Measurements from ENCODE around the gene LRRK1. TPM values are rescaled to one million over a fixed set of nuclear protein-coding genes. Genes with fewer than 3 reads are reported as not detected.

Gene LRRK1
- total RNA-seq, 2 donors from 2014 or later = 18.6 to 20.3 TPM

DNA sequence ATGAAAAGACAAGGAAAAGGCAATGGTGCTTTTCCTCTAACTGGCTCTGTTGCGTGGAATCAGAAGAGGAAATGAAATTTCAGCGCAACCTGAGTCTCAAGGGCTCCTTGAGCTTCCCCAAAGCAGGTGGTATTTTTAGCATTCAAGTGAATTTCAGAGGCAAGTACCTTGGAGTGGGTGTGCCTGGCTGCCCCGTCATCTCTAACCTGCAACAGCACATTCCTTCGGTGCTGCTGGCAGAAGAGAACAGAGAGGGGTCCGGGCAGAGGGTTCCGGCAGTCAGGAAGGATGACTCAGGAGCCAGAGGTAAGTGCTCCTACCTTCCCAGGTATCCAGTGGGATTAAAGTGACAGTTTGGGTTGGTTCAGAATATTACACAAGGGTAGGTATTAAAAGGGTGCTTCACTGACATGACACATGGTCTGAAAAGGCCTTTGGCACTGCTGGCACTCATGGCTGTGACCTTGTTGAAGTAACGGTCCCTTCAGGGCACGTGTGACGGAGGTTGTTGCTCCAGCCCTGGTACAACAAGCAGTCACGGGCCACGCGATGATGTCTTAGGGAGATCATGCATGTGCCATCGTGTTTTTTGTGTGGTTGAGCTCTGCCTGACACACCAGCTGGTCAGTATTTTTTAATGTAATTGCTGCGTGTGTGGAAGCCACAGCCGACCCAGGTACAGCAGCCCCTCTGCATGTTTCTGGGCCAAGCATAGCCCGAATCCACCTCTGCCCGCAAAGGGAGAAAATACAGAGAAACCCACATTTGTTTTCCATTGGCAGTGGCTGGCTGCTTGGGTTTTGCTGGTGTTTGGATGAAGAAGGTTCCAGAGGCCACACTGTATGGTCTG, 75.7 kb downstream of the LRRK1 start:
- Histone ChIP-seq H3K27me3 (replicated peaks; ENCODE audit: insufficient read depth) (no peaks in the 10 kb centered on the region), H3K36me3 (no peaks in the 10 kb centered on the region), H3K4me3 (no peak overlapping the region), H3K27ac (no peak overlapping the region), H3K4me1 (replicated peaks) (no peaks in the 10 kb centered on the region), H3K9me3 (no peaks in the 10 kb centered on the region)
- intact Hi-C loops (cut with DNase I) = no loop called here
- 87% methylated on average over 17 of the region's 17 CpGs for WGBS
- TF ChIP-seq POLR2A (IDR thresholded peaks at IDR 0.05) (no peak), CTCF (IDR thresholded peaks at IDR 0.05) (no peak), POLR2AphosphoS5 (IDR thresholded peaks at IDR 0.05) (no peak)
- no peak for DNase-seq (ENCODE audit: low spot score)

GRCh38 chr15:100995471-100996430, 76.6 kb downstream of the LRRK1 start:
- Histone ChIP-seq H3K36me3 (no peaks in the 10 kb centered on the region), H3K27ac (no peak overlapping the region), H3K27me3 (replicated peaks; ENCODE audit: insufficient read depth) (no peaks in the 10 kb centered on the region), H3K4me3 (no peak overlapping the region), H3K4me1 (replicated peaks) (peaks cover 5% of the 10 kb centered on the region), H3K9me3 (no peaks in the 10 kb centered on the region)
- WGBS = 71% methylated on average over 20 of the region's 20 CpGs
- no peak for DNase-seq (ENCODE audit: low spot score)
- intact Hi-C loops (cut with DNase I) = no loop called here
- TF ChIP-seq CTCF (IDR thresholded peaks at IDR 0.05) = no peak
- TF ChIP-seq POLR2A (IDR thresholded peaks at IDR 0.05) = no peak
- TF ChIP-seq POLR2AphosphoS5 (IDR thresholded peaks at IDR 0.05) = no peak

GRCh38 chr15:100997442-100997841, 78.3 kb downstream of the LRRK1 start:
- Histone ChIP-seq H3K9me3 (no peaks in the 10 kb centered on the region), H3K27me3 (replicated peaks; ENCODE audit: insufficient read depth) (no peaks in the 10 kb centered on the region), H3K27ac (no peak overlapping the region), H3K4me1 (replicated peaks) (peaks cover 5% of the 10 kb centered on the region), H3K4me3 (no peak overlapping the region), H3K36me3 (no peaks in the 10 kb centered on the region)
- intact Hi-C loops (cut with DNase I) = no loop called here
- DNase-seq (ENCODE audit: low spot score) = no peak
- 19% methylated on average over 1 of the region's 1 CpG for WGBS
- TF ChIP-seq POLR2AphosphoS5 (IDR thresholded peaks at IDR 0.05) = peak; percentile 35
- TF ChIP-seq POLR2A (IDR thresholded peaks at IDR 0.05) = no peak

- Histone ChIP-seq H3K4me1 (replicated peaks) (peaks cover 5% of the 10 kb centered on the region), H3K27me3 (replicated peaks; ENCODE audit: insufficient read depth) (no peaks in the 10 kb centered on the region), H3K9me3 (no peaks in the 10 kb centered on the region), H3K27ac (no peak overlapping the region), H3K36me3 (no peaks in the 10 kb centered on the region), H3K4me3 (no peak overlapping the region)
- intact Hi-C loops (cut with DNase I) = no loop called here
- WGBS = 64% methylated on average over 1 of the region's 1 CpG
- no peak for DNase-seq (ENCODE audit: low spot score)
- TF ChIP-seq POLR2AphosphoS5 (IDR thresholded peaks at IDR 0.05) (no peak), POLR2A (IDR thresholded peaks at IDR 0.05) (no peak), CTCF (IDR thresholded peaks at IDR 0.05) (no peak)
These were observed 79.5 kb downstream of the LRRK1 start for GRCh38 chr15:100998630-100999029.

GRCh38 chr15:100999369-100999768, 80.2 kb downstream of the LRRK1 start:
- Histone ChIP-seq H3K4me1 (replicated peaks) (peaks cover 5% of the 10 kb centered on the region), H3K27ac (peak overlapping the region in 1 of 2 donors; percentile 37), H3K27me3 (replicated peaks; ENCODE audit: insufficient read depth) (no peaks in the 10 kb centered on the region), H3K9me3 (no peaks in the 10 kb centered on the region), H3K36me3 (no peaks in the 10 kb centered on the region), H3K4me3 (no peak overlapping the region)
- intact Hi-C loops (cut with DNase I) = no loop called here
- no peak for DNase-seq (ENCODE audit: low spot score)
- TF ChIP-seq CTCF (IDR thresholded peaks at IDR 0.05) = no peak
- peak; percentile 45 for TF ChIP-seq POLR2AphosphoS5 (IDR thresholded peaks at IDR 0.05)
- 20% methylated on average over 3 of the region's 3 CpGs for WGBS

All from prostate gland (tissue), 2 donors.